ENCODE measurements around the gene LARP1. TPM values are rescaled to one million over a fixed set of nuclear protein-coding genes. Genes with fewer than 3 reads are reported as not detected.
A peak's percentile ranks its signal among the peaks of the same experiment; 100 is the strongest.

LARP1 gene
- total and polyA plus RNA-seq, 9 of the 15 experiments (the other 6 are each of a cell fraction or from before 2014, with no cell fraction given): 22.6 to 300 (median 92.0) TPM

GRCh38 chr5:154858972-154859871 lies 104.0 kb downstream of the LARP1 start:
- H2AFZ ChIP-seq (ENCODE audit: low read depth, low read length): peak overlapping the region; percentile 95
- in situ Hi-C loops (cut with MboI): no loop called here
- no peaks in the 10 kb centered on the region; the same call in 1 of the 2 replicates for H4K20me1 ChIP-seq (replicated peaks; ENCODE audit: control insufficient read depth, insufficient read depth, low read length)
- no peaks in the 10 kb centered on the region for H3K9me3 ChIP-seq (replicated peaks; ENCODE audit: control insufficient read depth, insufficient read depth, low read depth, low read length)
- H3K9me1 ChIP-seq (ENCODE audit: control insufficient read depth, insufficient read depth, low read length): no peaks in the 10 kb centered on the region
- peak overlapping the region; percentile 87 to 97 for H3K9ac ChIP-seq (ENCODE audit: insufficient read depth in 1 of 2, low read depth in 2 of 2, low read length in 2 of 2)
- WGBS (ENCODE audit: insufficient coverage, low coverage, missing lambda C conversion rate): under 1% methylated on average over 26 of the region's 26 CpGs
- TSS peak; percentile 54 for BruUV-seq (replicated peaks)
- peaks cover 22% of the 10 kb centered on the region for H3K36me3 ChIP-seq (ENCODE audit: control insufficient read depth, insufficient read depth, low read length)
- POLR2A ChIA-PET: interaction anchor here (0.5 to 2.9 kb wide), 8 partner anchors 9 to 231 kb away, joined by 3 to 11 read pairs (median 4); no protein-coding TSS in a partner anchor
- FAIRE-seq (peak; percentile 79), ATAC-seq (no peak; the same call in 1 of the 3 replicates), DNase-seq (ENCODE audit: extremely low read depth in 1 of 4, low spot score in 3 of 4) (peak in 1 of 4 experiments; percentile 31)
- CTCF ChIA-PET (ENCODE audit: low intra/inter-chr PET ratio): no interaction called here
- H3K4me2 ChIP-seq (ENCODE audit: insufficient read depth, low read length): peak overlapping the region; percentile 96
- H3K27ac ChIP-seq (ENCODE audit: extremely low read depth, low read depth, low read length): peak overlapping the region; percentile 95
- intact Hi-C loops (cut with micrococcal nuclease): loop anchor here (1.0 to 2.0 kb wide), 3 partner anchors 24 to 104 kb away; partner anchors contain the start of gene LARP1
- peak overlapping the region; percentile 88 for H3K4me3 ChIP-seq
- H3K79me2 ChIP-seq (ENCODE audit: control insufficient read depth, insufficient read depth, low read length): peaks cover 57% of the 10 kb centered on the region
- H3K4me1 ChIP-seq (replicated peaks in 1 of 2; ENCODE audit: control insufficient read depth in 2 of 2, insufficient read depth in 2 of 2, low read length in 2 of 2): peaks cover 17 to 31% of the 10 kb centered on the region in 2 experiments; a peak in 4 of 5 replicates
- no peaks in the 10 kb centered on the region for H3K27me3 ChIP-seq (ENCODE audit: control insufficient read depth in 2 of 2, insufficient read depth in 2 of 2, low read length in 2 of 2)
- TF ChIP-seq SETDB1 (IDR thresholded peaks at IDR 0.05; ENCODE audit: low read length): no peak
- TF ChIP-seq, protein P1, sequence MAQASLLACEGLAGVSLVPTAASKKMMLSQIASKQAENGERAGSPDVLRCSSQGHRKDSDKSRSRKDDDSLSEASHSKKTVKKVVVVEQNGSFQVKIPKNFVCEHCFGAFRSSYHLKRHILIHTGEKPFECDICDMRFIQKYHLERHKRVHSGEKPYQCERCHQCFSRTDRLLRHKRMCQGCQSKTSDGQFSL (CRISPR knock-in tag; IDR thresholded peaks at IDR 0.05): no peak
- TF ChIP-seq, protein P1 (tag; IDR thresholded peaks at IDR 0.05): no peak
- TF ChIP-seq NR2C2 (CRISPR knock-in tag; IDR thresholded peaks at IDR 0.05): no peak
- TF ChIP-seq NR2C2 (tag; IDR thresholded peaks at IDR 0.05): peak; percentile 10; the same call in 1 of the 2 replicates
- TF ChIP-seq JUN (IDR thresholded peaks at IDR 0.05; ENCODE audit: borderline replicate concordance, low read depth, low read length): no peak
- TF ChIP-seq JUN (CRISPR knock-in tag; IDR thresholded peaks at IDR 0.05; ENCODE audit: borderline replicate concordance): no peak
- peak; percentile 16; the same call in 1 of the 2 replicates for TF ChIP-seq KHSRP (IDR thresholded peaks at IDR 0.05)
- peak; percentile 10 for TF ChIP-seq NUFIP1 (IDR thresholded peaks at IDR 0.05; ENCODE audit: partially characterized antibody)
- no peak for TF ChIP-seq ZNF124 (CRISPR knock-in tag; IDR thresholded peaks at IDR 0.05)
- TF ChIP-seq ZC3H11A (IDR thresholded peaks at IDR 0.05; ENCODE audit: low read depth, low read length): no peak
- TF ChIP-seq HDAC1 (IDR thresholded peaks at IDR 0.05): peak in 1 of 2 experiments; percentile 65; a peak in 1 of 4 replicates
- TF ChIP-seq, protein P2, sequence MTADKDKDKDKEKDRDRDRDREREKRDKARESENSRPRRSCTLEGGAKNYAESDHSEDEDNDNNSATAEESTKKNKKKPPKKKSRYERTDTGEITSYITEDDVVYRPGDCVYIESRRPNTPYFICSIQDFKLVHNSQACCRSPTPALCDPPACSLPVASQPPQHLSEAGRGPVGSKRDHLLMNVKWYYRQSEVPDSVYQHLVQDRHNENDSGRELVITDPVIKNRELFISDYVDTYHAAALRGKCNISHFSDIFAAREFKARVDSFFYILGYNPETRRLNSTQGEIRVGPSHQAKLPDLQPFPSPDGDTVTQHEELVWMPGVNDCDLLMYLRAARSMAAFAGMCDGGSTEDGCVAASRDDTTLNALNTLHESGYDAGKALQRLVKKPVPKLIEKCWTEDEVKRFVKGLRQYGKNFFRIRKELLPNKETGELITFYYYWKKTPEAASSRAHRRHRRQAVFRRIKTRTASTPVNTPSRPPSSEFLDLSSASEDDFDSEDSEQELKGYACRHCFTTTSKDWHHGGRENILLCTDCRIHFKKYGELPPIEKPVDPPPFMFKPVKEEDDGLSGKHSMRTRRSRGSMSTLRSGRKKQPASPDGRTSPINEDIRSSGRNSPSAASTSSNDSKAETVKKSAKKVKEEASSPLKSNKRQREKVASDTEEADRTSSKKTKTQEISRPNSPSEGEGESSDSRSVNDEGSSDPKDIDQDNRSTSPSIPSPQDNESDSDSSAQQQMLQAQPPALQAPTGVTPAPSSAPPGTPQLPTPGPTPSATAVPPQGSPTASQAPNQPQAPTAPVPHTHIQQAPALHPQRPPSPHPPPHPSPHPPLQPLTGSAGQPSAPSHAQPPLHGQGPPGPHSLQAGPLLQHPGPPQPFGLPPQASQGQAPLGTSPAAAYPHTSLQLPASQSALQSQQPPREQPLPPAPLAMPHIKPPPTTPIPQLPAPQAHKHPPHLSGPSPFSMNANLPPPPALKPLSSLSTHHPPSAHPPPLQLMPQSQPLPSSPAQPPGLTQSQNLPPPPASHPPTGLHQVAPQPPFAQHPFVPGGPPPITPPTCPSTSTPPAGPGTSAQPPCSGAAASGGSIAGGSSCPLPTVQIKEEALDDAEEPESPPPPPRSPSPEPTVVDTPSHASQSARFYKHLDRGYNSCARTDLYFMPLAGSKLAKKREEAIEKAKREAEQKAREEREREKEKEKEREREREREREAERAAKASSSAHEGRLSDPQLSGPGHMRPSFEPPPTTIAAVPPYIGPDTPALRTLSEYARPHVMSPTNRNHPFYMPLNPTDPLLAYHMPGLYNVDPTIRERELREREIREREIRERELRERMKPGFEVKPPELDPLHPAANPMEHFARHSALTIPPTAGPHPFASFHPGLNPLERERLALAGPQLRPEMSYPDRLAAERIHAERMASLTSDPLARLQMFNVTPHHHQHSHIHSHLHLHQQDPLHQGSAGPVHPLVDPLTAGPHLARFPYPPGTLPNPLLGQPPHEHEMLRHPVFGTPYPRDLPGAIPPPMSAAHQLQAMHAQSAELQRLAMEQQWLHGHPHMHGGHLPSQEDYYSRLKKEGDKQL (CRISPR knock-in tag; IDR thresholded peaks at IDR 0.05; ENCODE audit: borderline replicate concordance): no peak
- TF ChIP-seq ZNF239 (CRISPR knock-in tag; IDR thresholded peaks at IDR 0.05): no peak
